OCI-LY7 (cell line): ENCODE results near the gene EFCAB11. TPM values are rescaled to one million over a fixed set of nuclear protein-coding genes. Genes with fewer than 3 reads are reported as not detected.

ENCODE experiments used
- BruUV-seq: library from RNA; stranded (reverse); fragments of 400-500 nt; replicated peaks from 2 replicates; lab custom pipeline; 2021; lab: Mats Ljungman, UMichigan
- CTCF ChIA-PET: fragments of 300-600 bp; sonication (Branson Sonifier 250); formaldehyde crosslinking; loops from one replicate; lab custom pipeline; 2022; ENCODE audit warnings: antibody characterized with exemption; ENCODE audit not compliant: unreplicated experiment; lab: Charles Lee
- POLR2A ChIA-PET: fragments of 300-600 bp; sonication (Branson Sonifier 250); formaldehyde crosslinking; loops from one replicate; lab custom pipeline; 2022; ENCODE audit warnings: antibody characterized with exemption; lab: Charles Lee
- DNase-seq: peaks from one replicate; pipeline ENCODE4 v3.0.0-alpha.2; 2015; ENCODE audit warnings: low spot score
- H2AFZ ChIP-seq: fragments of 200-600 bp; sonication (generic), shearing (Covaris generic); 2 replicates; pipeline ENCODE4 v1.6.1; 2014; ENCODE audit warnings: mild to moderate bottlenecking, antibody characterized with exemption, low read length, moderate library complexity
- H3K27ac ChIP-seq: fragments of 200-600 bp; sonication (generic); 2 replicates; pipeline ENCODE4 v1.5.1; 2014; ENCODE audit warnings: mixed run types, low read depth, mild to moderate bottlenecking, moderate library complexity, low read length, inconsistent platforms; ENCODE audit not compliant: poor library complexity, severe bottlenecking
- H3K36me3 ChIP-seq: fragments of 200-600 bp; sonication (generic); 2 replicates; pipeline ENCODE4 v1.6.1; 2014; ENCODE audit warnings: mild to moderate bottlenecking, antibody characterized with exemption, low read length, moderate library complexity, mixed read lengths; ENCODE audit not compliant: insufficient read depth
- H3K4me1 ChIP-seq: fragments of 200-600 bp; sonication (generic); 2 replicates; pipeline ENCODE4 v1.5.1; 2014; ENCODE audit warnings: mild to moderate bottlenecking, low read length; ENCODE audit not compliant: insufficient read depth, poor library complexity, severe bottlenecking
- H3K4me2 ChIP-seq: fragments of 200-600 bp; sonication (generic); 2 replicates; pipeline ENCODE4 v1.6.1; 2014; ENCODE audit warnings: mild to moderate bottlenecking, low read length
- H3K4me3 ChIP-seq: fragments of 200-600 bp; sonication (generic); 2 replicates; pipeline ENCODE4 v1.5.1; 2014; ENCODE audit warnings: mild to moderate bottlenecking, low read depth, low read length; ENCODE audit not compliant: poor library complexity, severe bottlenecking
- H3K79me2 ChIP-seq: fragments of 200-600 bp; sonication (generic); 2 replicates; pipeline ENCODE4 v1.6.1; 2016; ENCODE audit warnings: low read depth, mild to moderate bottlenecking, low read length, moderate library complexity, mixed read lengths; ENCODE audit not compliant: insufficient read depth
- H3K9me2 ChIP-seq: fragments of 200-600 bp; sonication (generic); 2 replicates; pipeline ENCODE4 v1.6.1; 2016; ENCODE audit warnings: mild to moderate bottlenecking, low read length, mixed read lengths; ENCODE audit not compliant: insufficient read depth
- H3K9me3 ChIP-seq: fragments of 200-600 bp; sonication (generic); 2 replicates; pipeline ENCODE4 v1.6.1; 2014; ENCODE audit warnings: mild to moderate bottlenecking, mixed run types, low read length, mixed read lengths
- H4K20me1 ChIP-seq: fragments of 200-600 bp; sonication (generic); 2 replicates; pipeline ENCODE4 v1.6.1; 2014; ENCODE audit warnings: mild to moderate bottlenecking, antibody characterized with exemption, low read length, moderate library complexity, mixed read lengths; ENCODE audit not compliant: insufficient read depth
- CTCF ChIP-seq: fragments of 200-600 bp; sonication (generic); conservative IDR thresholded peaks from 2 replicates; pipeline ENCODE4 v1.5.1; 2014; ENCODE audit warnings: mild to moderate bottlenecking, antibody characterized with exemption, low read length, moderate library complexity, mixed read lengths
- EZH2phosphoT487 ChIP-seq: fragments of 200-600 bp; sonication (generic); IDR thresholded peaks from 2 replicates; pipeline ENCODE4 v1.6.1; 2018; ENCODE audit warnings: low read depth, borderline replicate concordance, mild to moderate bottlenecking, mixed run types, antibody characterized with exemption, low read length, moderate library complexity, mixed read lengths
- intact Hi-C: fragments of 100-400 bp; cut with micrococcal nuclease; formaldehyde crosslinking; loops from one replicate; pipeline ENCODE4 v1.10.0; 2022; ENCODE audit not compliant: unreplicated experiment
- total RNA-seq, 2 experiments: library from RNA; depleted of rRNA in 1 of 2; stranded (reverse); fragments of >200 nt in 1 of 2; shearing (Covaris generic) in 1 of 2; gene quantifications; 2 replicates each; pipeline ENCODE4 v1.2.3, GENCODE V29; 2014 to 2022

The EFCAB11 gene
- total RNA-seq, 2 experiments from 2014 or later: 9.3 to 29.5 TPM

GRCh38 chr14:89842837-89843236, 111.7 kb downstream of the EFCAB11 start:
- H3K4me2 ChIP-seq: no peak overlapping the region
- H3K4me3 ChIP-seq: no peak overlapping the region
- no TSS peak for BruUV-seq
- H3K27ac ChIP-seq: no peak overlapping the region
- no peaks in the 10 kb centered on the region for H3K9me2 ChIP-seq
- intact Hi-C loops: no loop called here
- TF ChIP-seq EZH2phosphoT487: no peak
- no peak for TF ChIP-seq CTCF
- no peaks in the 10 kb centered on the region for H3K36me3 ChIP-seq
- H4K20me1 ChIP-seq: no peaks in the 10 kb centered on the region
- H2AFZ ChIP-seq: no peak overlapping the region
- no peak for DNase-seq
- H3K4me1 ChIP-seq: no peaks in the 10 kb centered on the region
- H3K79me2 ChIP-seq: no peaks in the 10 kb centered on the region
- H3K9me3 ChIP-seq: peaks cover 7% of the 10 kb centered on the region; the same call in 1 of the 2 replicates
- ChIA-PET CTCF (no interaction called here), POLR2A (interaction anchor here (0.7 kb wide), 2 partner anchors 16 to 37 kb away, joined by 3 read pairs; no protein-coding TSS in a partner anchor)

- no TSS peak for BruUV-seq
- H3K4me1 ChIP-seq: no peaks in the 10 kb centered on the region
- H3K36me3 ChIP-seq: no peaks in the 10 kb centered on the region
- peaks cover 8% of the 10 kb centered on the region; the same call in 1 of the 2 replicates for H3K9me3 ChIP-seq
- no peaks in the 10 kb centered on the region for H3K9me2 ChIP-seq
- intact Hi-C loops: no loop called here
- H3K4me2 ChIP-seq: no peak overlapping the region
- H4K20me1 ChIP-seq: no peaks in the 10 kb centered on the region
- no peak overlapping the region for H2AFZ ChIP-seq
- TF ChIP-seq CTCF (no peak), EZH2phosphoT487 (no peak)
- CTCF ChIA-PET: no interaction called here
- no peak overlapping the region for H3K4me3 ChIP-seq
- POLR2A ChIA-PET: no interaction called here
- no peak overlapping the region for H3K27ac ChIP-seq
- no peak for DNase-seq
- no peaks in the 10 kb centered on the region for H3K79me2 ChIP-seq
Observed at GRCh38 chr14:89841851-89842250, 112.7 kb downstream of the EFCAB11 start.

GRCh38 chr14:89836830-89837469, 117.6 kb downstream of the EFCAB11 start:
- no peak overlapping the region for H3K4me2 ChIP-seq
- no peaks in the 10 kb centered on the region for H3K79me2 ChIP-seq
- no peak overlapping the region for H3K4me3 ChIP-seq
- H3K27ac ChIP-seq: no peak overlapping the region
- no peak overlapping the region for H2AFZ ChIP-seq
- CTCF ChIA-PET: no interaction called here
- H3K9me3 ChIP-seq: peaks cover 8% of the 10 kb centered on the region; the same call in 1 of the 2 replicates
- H4K20me1 ChIP-seq: no peaks in the 10 kb centered on the region
- TF ChIP-seq CTCF (no peak), EZH2phosphoT487 (no peak)
- POLR2A ChIA-PET: no interaction called here
- no peaks in the 10 kb centered on the region for H3K4me1 ChIP-seq
- no peaks in the 10 kb centered on the region for H3K9me2 ChIP-seq
- intact Hi-C loops: no loop called here
- DNase-seq: no peak
- BruUV-seq: no TSS peak
- no peaks in the 10 kb centered on the region for H3K36me3 ChIP-seq
